ENCODE measurements around the gene DAAM1. TPM values are rescaled to one million over a fixed set of nuclear protein-coding genes. Genes with fewer than 3 reads are reported as not detected.

DAAM1 gene
- total RNA-seq, 1 experiment from 2014 or later: 35.3 TPM

DNA sequence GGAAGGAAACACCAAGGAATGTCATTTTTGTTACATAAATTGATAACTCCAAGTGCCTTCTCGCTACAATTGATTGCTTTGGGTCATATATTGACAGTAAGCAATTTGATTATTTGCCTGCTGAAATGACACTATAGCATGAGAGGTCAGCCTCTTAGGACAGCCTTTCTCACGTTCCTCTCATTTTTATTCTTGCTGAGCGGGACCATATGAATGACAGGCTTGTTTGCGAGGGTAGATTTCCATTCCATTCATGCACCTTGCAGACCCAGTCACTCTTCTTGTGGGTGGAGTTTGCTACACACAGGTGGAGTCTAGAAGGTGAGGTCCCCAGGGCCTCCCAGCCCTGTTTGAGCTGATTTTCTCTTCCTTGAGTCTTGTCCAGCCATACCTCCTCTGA lies 27.3 kb downstream of the DAAM1 start:
- DNase-seq: no peak
- H3K27ac Mint-ChIP-seq (ENCODE audit: unreplicated experiment): peak overlapping the region; percentile 35
- no peaks in the 10 kb centered on the region for H3K36me3 Mint-ChIP-seq (ENCODE audit: insufficient read depth, unreplicated experiment)
- TF ChIP-seq CTCF (IDR thresholded peaks at IDR 0.05; ENCODE audit: insufficient read depth in 1 of 2, low read depth in 1 of 2, low read length in 1 of 2, severe bottlenecking in 1 of 2, unreplicated experiment in 1 of 2): no peak
- ChIA-PET POLR2A (no interaction called here), CTCF (no interaction called here)
- peaks cover 14% of the 10 kb centered on the region for H3K4me1 ChIP-seq
- no peaks in the 10 kb centered on the region for H3K9me3 Mint-ChIP-seq (ENCODE audit: unreplicated experiment)
- no peaks in the 10 kb centered on the region for H3K9me3 ChIP-seq
- H3K4me3 Mint-ChIP-seq (ENCODE audit: unreplicated experiment): no peak overlapping the region
- no peaks in the 10 kb centered on the region for H3K27me3 ChIP-seq (replicated peaks; ENCODE audit: control insufficient read depth, insufficient read depth, low read length)
- H3K36me3 ChIP-seq (ENCODE audit: control insufficient read depth, insufficient read depth, low read length): no peaks in the 10 kb centered on the region
- H3K4me3 ChIP-seq (ENCODE audit: low read depth, low read length): no peak overlapping the region
- BruUV-seq (replicated peaks): no TSS peak
- peaks cover 7% of the 10 kb centered on the region for H3K4me1 Mint-ChIP-seq (ENCODE audit: low read depth, unreplicated experiment)
- intact Hi-C loops (cut with micrococcal nuclease; ENCODE audit: unreplicated experiment): no loop called here
- H3K27me3 Mint-ChIP-seq (ENCODE audit: insufficient read depth, unreplicated experiment): no peaks in the 10 kb centered on the region

GRCh38 chr14:59217011-59217410 lies 28.5 kb downstream of the DAAM1 start:
- Mint-ChIP-seq H3K4me1 (ENCODE audit: low read depth, unreplicated experiment) (peaks cover 7% of the 10 kb centered on the region), H3K27ac (ENCODE audit: unreplicated experiment) (no peak overlapping the region), H3K36me3 (ENCODE audit: insufficient read depth, unreplicated experiment) (no peaks in the 10 kb centered on the region), H3K4me3 (ENCODE audit: unreplicated experiment) (no peak overlapping the region), H3K9me3 (ENCODE audit: unreplicated experiment) (no peaks in the 10 kb centered on the region), H3K27me3 (ENCODE audit: insufficient read depth, unreplicated experiment) (no peaks in the 10 kb centered on the region)
- ChIA-PET CTCF (no interaction called here), POLR2A (no interaction called here)
- H3K9me3 ChIP-seq: no peaks in the 10 kb centered on the region
- BruUV-seq (replicated peaks): no TSS peak
- H3K4me1 ChIP-seq: peaks cover 13% of the 10 kb centered on the region
- H3K27me3 ChIP-seq (replicated peaks; ENCODE audit: control insufficient read depth, insufficient read depth, low read length): no peaks in the 10 kb centered on the region
- no peak for TF ChIP-seq CTCF (IDR thresholded peaks at IDR 0.05; ENCODE audit: insufficient read depth in 1 of 2, low read depth in 1 of 2, low read length in 1 of 2, severe bottlenecking in 1 of 2, unreplicated experiment in 1 of 2)
- H3K36me3 ChIP-seq (ENCODE audit: control insufficient read depth, insufficient read depth, low read length): no peaks in the 10 kb centered on the region
- no peak for DNase-seq
- intact Hi-C loops (cut with micrococcal nuclease; ENCODE audit: unreplicated experiment): no loop called here
- no peak overlapping the region for H3K4me3 ChIP-seq (ENCODE audit: low read depth, low read length)

DNA sequence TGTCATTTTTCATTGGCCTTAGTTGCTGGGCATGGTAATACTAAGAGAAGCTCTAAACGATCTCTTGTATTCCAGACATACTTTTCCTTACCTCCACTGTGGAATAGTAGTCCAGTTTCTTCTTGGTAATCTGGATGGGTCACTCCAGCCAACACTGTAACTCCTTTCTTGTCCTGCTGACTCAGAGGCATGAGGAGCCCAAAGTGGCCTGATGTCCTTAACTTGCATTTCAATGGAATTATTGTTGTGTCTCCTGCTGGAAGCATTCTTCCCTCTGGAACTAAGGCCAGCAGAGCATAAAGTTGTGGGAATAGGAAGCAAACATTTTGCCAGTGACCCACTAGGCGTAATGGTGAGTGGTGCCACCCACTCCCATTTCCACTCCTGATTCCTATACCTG lies 33.1 kb downstream of the DAAM1 start:
- intact Hi-C loops (cut with micrococcal nuclease; ENCODE audit: unreplicated experiment): no loop called here
- H3K4me3 Mint-ChIP-seq (ENCODE audit: unreplicated experiment): no peak overlapping the region
- Histone ChIP-seq H3K36me3 (ENCODE audit: control insufficient read depth, insufficient read depth, low read length) (no peaks in the 10 kb centered on the region), H3K4me1 (no peaks in the 10 kb centered on the region), H3K9me3 (no peaks in the 10 kb centered on the region), H3K27me3 (replicated peaks; ENCODE audit: control insufficient read depth, insufficient read depth, low read length) (no peaks in the 10 kb centered on the region), H3K4me3 (ENCODE audit: low read depth, low read length) (no peak overlapping the region)
- no peak for TF ChIP-seq CTCF (IDR thresholded peaks at IDR 0.05; ENCODE audit: insufficient read depth in 1 of 2, low read depth in 1 of 2, low read length in 1 of 2, severe bottlenecking in 1 of 2, unreplicated experiment in 1 of 2)
- CTCF ChIA-PET: no interaction called here
- H3K9me3 Mint-ChIP-seq (ENCODE audit: unreplicated experiment): no peaks in the 10 kb centered on the region
- no peaks in the 10 kb centered on the region for H3K27me3 Mint-ChIP-seq (ENCODE audit: insufficient read depth, unreplicated experiment)
- BruUV-seq (replicated peaks): no TSS peak
- H3K36me3 Mint-ChIP-seq (ENCODE audit: insufficient read depth, unreplicated experiment): no peaks in the 10 kb centered on the region
- H3K4me1 Mint-ChIP-seq (ENCODE audit: low read depth, unreplicated experiment): peaks cover 6% of the 10 kb centered on the region
- DNase-seq: no peak
- POLR2A ChIA-PET: no interaction called here
- no peak overlapping the region for H3K27ac Mint-ChIP-seq (ENCODE audit: unreplicated experiment)
